Measurements from ENCODE around the gene SP100.

DNA sequence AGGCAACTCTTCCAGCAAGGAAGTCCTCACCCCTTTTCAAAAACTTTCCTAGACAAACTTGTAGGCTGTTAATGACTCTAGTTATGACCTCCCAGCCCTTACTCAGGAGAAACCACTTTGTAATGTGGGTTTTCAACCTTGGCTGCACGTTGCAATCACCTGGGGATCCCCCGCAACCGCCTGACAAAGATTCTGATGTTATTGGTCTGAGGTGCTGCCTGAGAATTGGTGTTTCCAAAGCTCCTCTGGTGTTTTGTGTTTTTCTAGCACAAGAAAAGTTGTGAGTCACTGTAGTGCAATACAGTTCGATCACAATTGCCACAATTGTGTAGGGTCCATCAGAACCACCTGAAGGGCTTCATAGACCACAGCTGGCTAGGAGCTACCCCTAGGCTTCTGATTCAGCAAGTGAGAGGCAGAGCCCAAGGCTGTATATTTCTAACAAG lies 121.6 kb downstream of the SP100 start:
- TF ChIP-seq, protein P1, sequence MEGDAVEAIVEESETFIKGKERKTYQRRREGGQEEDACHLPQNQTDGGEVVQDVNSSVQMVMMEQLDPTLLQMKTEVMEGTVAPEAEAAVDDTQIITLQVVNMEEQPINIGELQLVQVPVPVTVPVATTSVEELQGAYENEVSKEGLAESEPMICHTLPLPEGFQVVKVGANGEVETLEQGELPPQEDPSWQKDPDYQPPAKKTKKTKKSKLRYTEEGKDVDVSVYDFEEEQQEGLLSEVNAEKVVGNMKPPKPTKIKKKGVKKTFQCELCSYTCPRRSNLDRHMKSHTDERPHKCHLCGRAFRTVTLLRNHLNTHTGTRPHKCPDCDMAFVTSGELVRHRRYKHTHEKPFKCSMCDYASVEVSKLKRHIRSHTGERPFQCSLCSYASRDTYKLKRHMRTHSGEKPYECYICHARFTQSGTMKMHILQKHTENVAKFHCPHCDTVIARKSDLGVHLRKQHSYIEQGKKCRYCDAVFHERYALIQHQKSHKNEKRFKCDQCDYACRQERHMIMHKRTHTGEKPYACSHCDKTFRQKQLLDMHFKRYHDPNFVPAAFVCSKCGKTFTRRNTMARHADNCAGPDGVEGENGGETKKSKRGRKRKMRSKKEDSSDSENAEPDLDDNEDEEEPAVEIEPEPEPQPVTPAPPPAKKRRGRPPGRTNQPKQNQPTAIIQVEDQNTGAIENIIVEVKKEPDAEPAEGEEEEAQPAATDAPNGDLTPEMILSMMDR (IDR thresholded peaks at IDR 0.05; ENCODE audit: insufficient read depth, low read length, poor library complexity, severe bottlenecking): no peak
- TF ChIP-seq EZH2phosphoT487 (conservative IDR thresholded peaks at IDR 0.05; ENCODE audit: low read length): no peak
